K562 (cell line): ENCODE results near the gene DSCAM. TPM values are rescaled to one million over a fixed set of nuclear protein-coding genes. Genes with fewer than 3 reads are reported as not detected.

Source experiments
- ATAC-seq: fragments of 200-7000 bp; cut with Tn5 transposase; 3 replicates; pipeline ENCODE4 v1.9.1; 2020; ENCODE audit warnings: moderate library complexity
- BruUV-seq: library from RNA; stranded (reverse); fragments of 400-500 nt; replicated peaks from 2 replicates; lab custom pipeline; 2021; lab: Mats Ljungman, UMichigan
- CTCF ChIA-PET: fragments of 300-600 bp; formaldehyde crosslinking; extraction: SDS; loops from one replicate; lab custom pipeline; 2021; ENCODE audit warnings: low intra/inter-chr PET ratio; lab: Yijun Ruan, JAX
- POLR2A ChIA-PET: fragments of 300-600, 350-650 bp; sonication (Branson Sonifier 250); formaldehyde crosslinking; extraction: SDS; loops from one replicate; lab custom pipeline; 2021; ENCODE audit warnings: antibody characterized with exemption, inconsistent platforms; lab: Yijun Ruan, JAX
- DNase-seq, 4 experiments: peaks; one replicate each; pipeline versions ENCODE4 v3.0.0 to v3.0.0-alpha.2; 2011 to 2018; ENCODE audit warnings: low spot score in 3 of 4, mixed read lengths in 3 of 4; ENCODE audit errors: extremely low read depth in 1 of 4
- FAIRE-seq: peaks from 2 replicates; lab custom pipeline; 2011; peaks lifted over from hg19 to GRCh38; lab: Jason Lieb, UNC
- H2AFZ ChIP-seq: 2 replicates; pipeline ENCODE4 v1.6.0; 2011; ENCODE audit warnings: low read depth, low read length, control low read depth, inconsistent platforms
- H3K27ac ChIP-seq: fragments of 200-600 bp; 3 replicates; pipeline ENCODE4 v1.8.0; 2011; ENCODE audit warnings: low read depth, mild to moderate bottlenecking, control low read depth, inconsistent platforms, low read length, moderate library complexity, mixed read lengths; ENCODE audit errors: extremely low read depth
- H3K27me3 ChIP-seq, 2 experiments: fragments of 300-600 bp in 1 of 2; 2 replicates in 1 of 2; 3 replicates in 1 of 2; pipeline versions ENCODE4 v1.6.0 to v1.8.0; 2011; ENCODE audit warnings: inconsistent platforms in 2 of 2, low read length in 2 of 2, mild to moderate bottlenecking in 1 of 2, mixed read lengths in 1 of 2, moderate library complexity in 1 of 2; ENCODE audit not compliant: control insufficient read depth in 2 of 2, insufficient read depth in 2 of 2
- H3K36me3 ChIP-seq: fragments of 300-600 bp; 3 replicates; pipeline ENCODE4 v1.8.0; 2011; ENCODE audit warnings: mild to moderate bottlenecking, low read length, inconsistent platforms; ENCODE audit not compliant: control insufficient read depth, insufficient read depth
- H3K4me1 ChIP-seq, 2 experiments: fragments of 200-600 bp in 1 of 2; replicated peaks in 1 of 2; 2 replicates in 1 of 2; 3 replicates in 1 of 2; pipeline versions ENCODE4 v1.5.1 to v1.8.0; 2011; ENCODE audit warnings: inconsistent platforms in 2 of 2, low read length in 2 of 2, mild to moderate bottlenecking in 1 of 2, mixed read lengths in 1 of 2, moderate library complexity in 1 of 2; ENCODE audit not compliant: control insufficient read depth in 2 of 2, insufficient read depth in 2 of 2
- H3K4me2 ChIP-seq: 2 replicates; pipeline ENCODE4 v1.6.1; 2011; ENCODE audit warnings: low read length, control low read depth, inconsistent platforms, mixed read lengths; ENCODE audit not compliant: insufficient read depth
- H3K4me3 ChIP-seq: fragments of 200-600 bp; sonication (generic), shearing (Covaris generic); 2 replicates; pipeline ENCODE4 v1.5.1; 2016; ENCODE audit warnings: control low read depth, inconsistent platforms
- H3K79me2 ChIP-seq: fragments of 200-600 bp; 3 replicates; pipeline ENCODE4 v1.8.0; 2011; ENCODE audit warnings: low read length, inconsistent platforms; ENCODE audit not compliant: control insufficient read depth, insufficient read depth
- H3K9ac ChIP-seq, 2 experiments: 2 replicates each; pipeline versions ENCODE4 v1.6.0 to v1.6.1; 2011; ENCODE audit warnings: low read depth in 2 of 2, low read length in 2 of 2, control low read depth in 1 of 2, inconsistent platforms in 1 of 2, mild to moderate bottlenecking in 1 of 2, mixed read lengths in 1 of 2; ENCODE audit not compliant: insufficient read depth in 1 of 2
- H3K9me1 ChIP-seq: one replicate; pipeline ENCODE4 v1.6.0; 2011; ENCODE audit warnings: inconsistent platforms, mild to moderate bottlenecking, low read length, moderate library complexity; ENCODE audit not compliant: control insufficient read depth, insufficient read depth
- H3K9me3 ChIP-seq: replicated peaks from 2 replicates; pipeline ENCODE4 v1.5.1; 2011; ENCODE audit warnings: low read depth, low read length, inconsistent platforms; ENCODE audit not compliant: control insufficient read depth, insufficient read depth
- H4K20me1 ChIP-seq: replicated peaks from 2 replicates; pipeline ENCODE4 v1.6.1; 2011; ENCODE audit warnings: low read length, inconsistent platforms, mixed read lengths; ENCODE audit not compliant: control insufficient read depth, insufficient read depth
- ATF4 ChIP-seq: fragments of 450-650 bp; formaldehyde crosslinking; IDR thresholded peaks from 2 replicates; pipeline ENCODE4 v1.4.0; 2022; ENCODE audit warnings: mild to moderate bottlenecking, moderate library complexity
- ETS2 ChIP-seq: IDR thresholded peaks from 2 replicates; pipeline ENCODE4 v1.6.1; 2016; ENCODE audit warnings: borderline replicate concordance, missing genetic modification characterization, mild to moderate bottlenecking, moderate library complexity, missing compliant biosample characterization; ENCODE audit not compliant: poor library complexity, severe bottlenecking
- HCFC1 ChIP-seq: IDR thresholded peaks from 2 replicates; pipeline ENCODE4 v1.6.1; 2012; ENCODE audit warnings: low read depth, low read length, improper control_type of control experiment
- KDM5B ChIP-seq: fragments of 200-600 bp; sonication (generic); IDR thresholded peaks from 2 replicates; pipeline ENCODE4 v1.6.1; 2012; ENCODE audit warnings: low read depth, mild to moderate bottlenecking, moderate library complexity, low read length, control low read depth, inconsistent platforms; ENCODE audit not compliant: insufficient replicate concordance
- PTTG1 ChIP-seq: fragments of 450-650 bp; IDR thresholded peaks from 2 replicates; pipeline ENCODE4 v1.6.1; 2016; ENCODE audit warnings: low read depth, mild to moderate bottlenecking, missing genetic modification characterization, missing compliant biosample characterization
- SAFB2 ChIP-seq: fragments of 200-400 bp; formaldehyde crosslinking; IDR thresholded peaks from 2 replicates; pipeline ENCODE4 v1.6.1; 2018; ENCODE audit warnings: borderline replicate concordance, low read length, low read depth, moderate library complexity; ENCODE audit not compliant: severe bottlenecking
- SP1 ChIP-seq: sonication (generic); formaldehyde crosslinking; IDR thresholded peaks from 2 replicates; pipeline ENCODE4 v1.8.1; 2022; ENCODE audit warnings: mild to moderate bottlenecking, missing genetic modification reagents
- WGBS: fragments of 100-300 bp; shearing (Covaris generic); methylation state at CpG from one replicate; pipeline ENCODE4 v1.1.6; 2016; ENCODE audit warnings: low coverage, mixed read lengths; ENCODE audit not compliant: insufficient coverage; ENCODE audit errors: missing lambda C conversion rate; 5-methylcytosine and 5-hydroxymethylcytosine counted together
- in situ Hi-C: fragments of 300-500 bp; cut with MboI; formaldehyde crosslinking; loops from 4 replicates; pipeline ENCODE4 v1.15.0; 2018; ENCODE audit warnings: inconsistent platforms, mixed read lengths
- intact Hi-C: fragments of 100-400 bp; cut with micrococcal nuclease; formaldehyde crosslinking; loops from 2 replicates; pipeline ENCODE4 v1.14.2; 2022
- polyA plus RNA-seq, 8 experiments: library from polyadenylated mRNA; depleted of rRNA in 4 of 8; stranded (reverse) in 5 of 8; unstranded in 3 of 8; fragments of >200 nt; fragmentation: Nextera tagmentation in 2 of 8; fragmentation: Illumina TruSeq in 1 of 8; extraction: Ambion mirVana in 2 of 8; extraction: Trizol in 1 of 8; gene quantifications; 2 replicates each; pipeline versions ENCODE4 v1.2.1 to v1.2.3, GENCODE V29; 2011 to 2014; ENCODE audit warnings: inconsistent platforms in 1 of 8, missing spikeins in 1 of 8
- total RNA-seq, 7 experiments: library from RNA; depleted of rRNA in 6 of 7; stranded (reverse); fragments of >200 nt in 6 of 7; fragmentation: Illumina TruSeq in 2 of 7; extraction: Trizol in 2 of 7; gene quantifications; 2 replicates each; pipeline versions ENCODE4 v1.2.1 to v1.2.3, GENCODE V29; 2011 to 2021; ENCODE audit warnings: low replicate concordance in 1 of 7

DSCAM gene
- total and polyA plus RNA-seq, 9 of the 15 experiments (the other 6 are each of a cell fraction or from before 2014, with no cell fraction given) = not detected

- TF ChIP-seq SP1 (CRISPR knock-in tag) = no peak
- no peak for TF ChIP-seq HCFC1
These were observed 451.2 kb downstream of the DSCAM start (continued) for GRCh38 chr21:40395732-40396131.

GRCh38 chr21:40393066-40393465, 453.9 kb downstream of the DSCAM start:
- Histone ChIP-seq H3K9me1 (no peaks in the 10 kb centered on the region), H3K27me3 (no peaks in the 10 kb centered on the region), H2AFZ (no peak overlapping the region), H3K27ac (no peak overlapping the region), H3K79me2 (no peaks in the 10 kb centered on the region), H3K4me1 (no peaks in the 10 kb centered on the region), H3K4me3 (no peak overlapping the region), H3K4me2 (no peak overlapping the region), H3K9ac (no peak overlapping the region), H4K20me1 (no peaks in the 10 kb centered on the region), H3K9me3 (no peaks in the 10 kb centered on the region; the same call in 1 of the 2 replicates), H3K36me3 (no peaks in the 10 kb centered on the region)
- in situ Hi-C loops = no loop called here
- DNase-seq (no peak), FAIRE-seq (no peak), ATAC-seq (no peak)
- ChIA-PET CTCF (no interaction called here), POLR2A (no interaction called here)
- WGBS = under 1% methylated on average over 5 of the region's 5 CpGs
- no TSS peak for BruUV-seq
- intact Hi-C loops = no loop called here
- no peak for TF ChIP-seq KDM5B
- no peak for TF ChIP-seq SAFB2
- TF ChIP-seq ATF4 (CRISPR knock-in tag) = no peak
- no peak for TF ChIP-seq ETS2 (tag)
- TF ChIP-seq PTTG1 (tag) = no peak
